Right cardiac atrium (tissue), 5 donors: Measurements from ENCODE around the gene NYAP2. TPM values are rescaled to one million over a fixed set of nuclear protein-coding genes. Genes with fewer than 3 reads are reported as not detected.

Experiments used
- ATAC-seq, 2 donors: fragments of 200-7000 bp; cut with Tn5 transposase; one replicate each; pipeline versions ENCODE4 v1.8.0 to v1.9.1; 2020; ENCODE audit warnings: moderate library complexity in 2 of 2, mild to moderate bottlenecking in 1 of 2
- DNase-seq, 3 donors: peaks; one replicate each; pipeline ENCODE4 v3.0.0-alpha.2; 2020
- H3K27ac ChIP-seq: one replicate; pipeline ENCODE4 v1.5.1; 2013; ENCODE audit warnings: mild to moderate bottlenecking, low read length, control low read depth, moderate library complexity
- H3K27me3 ChIP-seq: one replicate; pipeline ENCODE4 v1.6.1; 2013; ENCODE audit not compliant: control insufficient read depth, insufficient read depth
- H3K4me1 ChIP-seq: one replicate; pipeline ENCODE4 v1.6.1; 2013; ENCODE audit warnings: low read length; ENCODE audit not compliant: control insufficient read depth, insufficient read depth
- H3K4me3 ChIP-seq: one replicate; pipeline ENCODE4 v1.5.1; 2013; ENCODE audit warnings: low read length, control low read depth
- H3K9me3 ChIP-seq: one replicate; pipeline ENCODE4 v1.6.1; 2013; ENCODE audit warnings: low read length; ENCODE audit not compliant: control insufficient read depth
- WGBS: extraction: QIAGEN DNeasy Blood & Tissue Kit; methylation state at CpG from one replicate; pipeline ENCODE4 v1.1.7; 2013; 5-methylcytosine and 5-hydroxymethylcytosine counted together
- intact Hi-C, 4 donors: fragments of 100-400 bp; cut with DNase I; formaldehyde crosslinking; loops; one replicate each; pipeline versions ENCODE4 v1.11.0 to v1.14.0; 2022 to 2023
- polyA plus RNA-seq: library from polyadenylated mRNA; stranded (reverse); fragments of 200-250 nt; gene quantifications from one replicate; pipeline ENCODE4 v1.2.3, GENCODE V29; 2013
- total RNA-seq, 4 donors: library from RNA; stranded (reverse); fragmentation: NEBNext Ultra II Directional; extraction: Animal tissue kit (Norgen Biotek cat#: 25700); gene quantifications; one replicate each; pipeline ENCODE4 v1.2.1, GENCODE V29; 2021
- donor health status: healthy with polysubstance abuse.
- donor health status: DM: no; HTN: yes; CAD: no.
- donor health status: DM: no; HTN: no; CAD: no.
- donor health status: DM: no; HTN: yes; CAD: no; lungs with severe emphysema.
- donor health status: DM: yes; HTN: yes; CAD: no.

Gene NYAP2
- total and polyA plus RNA-seq, 5 donors: not detected

- no peak for ATAC-seq
- intact Hi-C loops: no loop called here
- no peaks in the 10 kb centered on the region for H3K9me3 ChIP-seq
- no peak overlapping the region for H3K4me3 ChIP-seq
- H3K4me1 ChIP-seq: no peaks in the 10 kb centered on the region
- H3K27me3 ChIP-seq: no peaks in the 10 kb centered on the region
- H3K27ac ChIP-seq: no peak overlapping the region
- WGBS: 26% methylated on average over 1 of the region's 1 CpG
- no peak for DNase-seq
Measured at GRCh38 chr2:225512469-225512868, 113.0 kb downstream of the NYAP2 start.

- Histone ChIP-seq H3K9me3 (no peaks in the 10 kb centered on the region), H3K4me1 (no peaks in the 10 kb centered on the region), H3K4me3 (no peak overlapping the region), H3K27ac (no peak overlapping the region), H3K27me3 (no peaks in the 10 kb centered on the region)
- 68% methylated on average over 9 of the region's 9 CpGs for WGBS
- intact Hi-C loops: no loop called here
- ATAC-seq (no peak), DNase-seq (no peak)
Measured at GRCh38 chr2:225512876-225513540, 113.5 kb downstream of the NYAP2 start.

GRCh38 chr2:225515033-225515432 is 115.5 kb downstream of the NYAP2 start:
- DNase-seq (no peak), ATAC-seq (no peak)
- no peaks in the 10 kb centered on the region for H3K4me1 ChIP-seq
- H3K27ac ChIP-seq: no peak overlapping the region
- H3K27me3 ChIP-seq: no peaks in the 10 kb centered on the region
- intact Hi-C loops: no loop called here
- no peak overlapping the region for H3K4me3 ChIP-seq
- H3K9me3 ChIP-seq: no peaks in the 10 kb centered on the region

- intact Hi-C loops: no loop called here
- 71% methylated on average over 4 of the region's 4 CpGs for WGBS
- no peak for ATAC-seq
Measured at GRCh38 chr2:225526760-225527390, 127.4 kb downstream of the NYAP2 start.

GRCh38 chr2:225531559-225531958 is 132.0 kb downstream of the NYAP2 start:
- Histone ChIP-seq H3K9me3 (no peaks in the 10 kb centered on the region), H3K27ac (no peak overlapping the region), H3K4me1 (no peaks in the 10 kb centered on the region), H3K4me3 (no peak overlapping the region), H3K27me3 (no peaks in the 10 kb centered on the region)
- no peak for DNase-seq
- 52% methylated on average over 3 of the region's 3 CpGs for WGBS
- intact Hi-C loops: no loop called here
- no peak for ATAC-seq

More at GRCh38 chr2:225526760-225527390, 127.4 kb downstream of the NYAP2 start:
- no peak for DNase-seq
- Histone ChIP-seq H3K9me3 (no peaks in the 10 kb centered on the region), H3K27me3 (no peaks in the 10 kb centered on the region), H3K4me1 (no peaks in the 10 kb centered on the region), H3K4me3 (no peak overlapping the region), H3K27ac (no peak overlapping the region)

- WGBS: 83% methylated on average over 1 of the region's 1 CpG
- no peak for DNase-seq
Measured at GRCh38 chr2:225532096-225532495, 132.6 kb downstream of the NYAP2 start.

GRCh38 chr2:225534037-225534436 is 134.5 kb downstream of the NYAP2 start:
- intact Hi-C loops: no loop called here
- Histone ChIP-seq H3K27me3 (no peaks in the 10 kb centered on the region), H3K27ac (no peak overlapping the region), H3K4me1 (no peaks in the 10 kb centered on the region), H3K4me3 (no peak overlapping the region), H3K9me3 (no peaks in the 10 kb centered on the region)
- 75% methylated on average over 6 of the region's 6 CpGs for WGBS
- DNase-seq (no peak), ATAC-seq (no peak)

More at GRCh38 chr2:225532096-225532495, 132.6 kb downstream of the NYAP2 start:
- Histone ChIP-seq H3K27me3 (no peaks in the 10 kb centered on the region), H3K9me3 (no peaks in the 10 kb centered on the region), H3K4me3 (no peak overlapping the region), H3K27ac (no peak overlapping the region), H3K4me1 (no peaks in the 10 kb centered on the region)
- ATAC-seq: no peak
- intact Hi-C loops: no loop called here

GRCh38 chr2:225534697-225535096 is 135.2 kb downstream of the NYAP2 start:
- Histone ChIP-seq H3K27ac (no peak overlapping the region), H3K9me3 (no peaks in the 10 kb centered on the region), H3K27me3 (no peaks in the 10 kb centered on the region), H3K4me3 (no peak overlapping the region), H3K4me1 (no peaks in the 10 kb centered on the region)
- ATAC-seq (no peak), DNase-seq (no peak)
- intact Hi-C loops: no loop called here
- 90% methylated on average over 4 of the region's 4 CpGs for WGBS

GRCh38 chr2:225536036-225536435 is 136.5 kb downstream of the NYAP2 start:
- H3K4me1 ChIP-seq: no peaks in the 10 kb centered on the region
- no peak overlapping the region for H3K27ac ChIP-seq
- no peaks in the 10 kb centered on the region for H3K27me3 ChIP-seq
- no peaks in the 10 kb centered on the region for H3K9me3 ChIP-seq
- intact Hi-C loops: no loop called here
- no peak overlapping the region for H3K4me3 ChIP-seq
- no peak for ATAC-seq
- 88% methylated on average over 2 of the region's 2 CpGs for WGBS
- DNase-seq: no peak

- Histone ChIP-seq H3K9me3 (no peaks in the 10 kb centered on the region), H3K27ac (no peak overlapping the region), H3K4me3 (no peak overlapping the region), H3K4me1 (no peaks in the 10 kb centered on the region), H3K27me3 (no peaks in the 10 kb centered on the region)
- 69% methylated on average over 2 of the region's 2 CpGs for WGBS
- ATAC-seq (no peak), DNase-seq (no peak)
- intact Hi-C loops: no loop called here
Measured at GRCh38 chr2:225543626-225544025, 144.1 kb downstream of the NYAP2 start.

- intact Hi-C loops: no loop called here
- H3K4me3 ChIP-seq: no peak overlapping the region
- H3K27me3 ChIP-seq: no peaks in the 10 kb centered on the region
- H3K9me3 ChIP-seq: no peaks in the 10 kb centered on the region
- no peak for DNase-seq
- no peak overlapping the region for H3K27ac ChIP-seq
- ATAC-seq: no peak
- H3K4me1 ChIP-seq: no peaks in the 10 kb centered on the region
Measured at GRCh38 chr2:225556461-225556860, 157.0 kb downstream of the NYAP2 start.
